Measurements from ENCODE around the gene SNAI1.
A peak's percentile ranks its signal among the peaks of the same experiment; 100 is the strongest.

Gene SNAI1

DNA sequence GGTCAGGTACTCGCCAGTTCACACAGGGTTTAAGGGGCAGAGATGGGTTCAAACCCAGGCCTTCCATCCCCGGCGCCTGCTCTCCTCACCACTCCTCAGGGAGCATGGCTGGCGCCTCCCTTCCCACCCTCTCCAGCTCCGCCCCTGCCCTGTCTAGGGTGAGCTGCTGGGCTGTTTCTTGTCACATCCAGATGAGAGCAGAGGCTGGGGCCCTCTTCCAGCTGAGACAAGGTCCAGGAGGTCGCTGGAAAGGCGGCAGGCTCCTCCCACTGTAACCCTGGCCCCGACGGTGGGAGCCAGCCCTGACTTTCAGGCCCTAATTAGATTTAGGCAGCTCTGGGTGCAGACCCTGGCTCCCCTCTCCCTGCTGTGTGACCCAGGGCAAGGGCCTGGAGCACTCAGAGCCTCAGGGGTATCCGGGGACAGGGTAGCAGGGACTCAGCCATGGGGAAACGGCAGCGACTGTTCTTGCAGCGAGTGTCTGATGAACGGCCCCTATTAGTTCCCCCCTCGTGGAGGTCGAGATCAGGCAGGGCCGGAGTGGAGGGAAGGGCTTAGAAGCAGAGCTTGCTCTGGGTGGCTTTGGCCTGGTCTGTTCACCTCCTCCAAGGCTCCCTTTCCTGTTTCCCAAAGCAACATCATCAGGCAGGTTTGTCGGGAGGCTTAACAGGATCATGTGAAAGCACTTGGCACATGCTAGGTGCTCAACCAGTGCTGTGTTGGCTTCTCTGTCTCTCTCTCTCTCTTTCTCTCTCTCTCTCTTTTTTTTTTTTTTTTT is 33.4 kb downstream of the SNAI1 start:
- H3K36me3 ChIP-seq (ENCODE audit: control insufficient read depth, insufficient read depth, low read length), result no peaks in the 10 kb centered on the region
- no peaks in the 10 kb centered on the region for H3K9me3 ChIP-seq (ENCODE audit: control insufficient read depth, insufficient read depth, low read depth, low read length)
- peak overlapping the region; percentile 18; the same call in 1 of the 2 replicates for H3K4me3 ChIP-seq (ENCODE audit: low read depth, low read length)
- peaks cover 25% of the 10 kb centered on the region for H3K4me1 ChIP-seq (ENCODE audit: control insufficient read depth, insufficient read depth, low read length)
- no peaks in the 10 kb centered on the region for H3K27me3 ChIP-seq (ENCODE audit: control insufficient read depth, insufficient read depth, low read length)
- peak overlapping the region; percentile 74; the same call in 1 of the 2 replicates for H3K27ac ChIP-seq (ENCODE audit: low read depth, low read length)
- peak overlapping the region; percentile 69 for H3K9ac ChIP-seq (ENCODE audit: low read length)

- Histone ChIP-seq H3K4me3 (ENCODE audit: low read depth, low read length) (no peak overlapping the region), H3K9ac (ENCODE audit: low read length) (no peak overlapping the region), H3K9me3 (ENCODE audit: control insufficient read depth, insufficient read depth, low read depth, low read length) (no peaks in the 10 kb centered on the region), H3K4me1 (ENCODE audit: control insufficient read depth, insufficient read depth, low read length) (peaks cover 25% of the 10 kb centered on the region), H3K36me3 (ENCODE audit: control insufficient read depth, insufficient read depth, low read length) (no peaks in the 10 kb centered on the region), H3K27ac (ENCODE audit: low read depth, low read length) (no peak overlapping the region), H3K27me3 (ENCODE audit: control insufficient read depth, insufficient read depth, low read length) (no peaks in the 10 kb centered on the region)
These were observed 34.4 kb downstream of the SNAI1 start for GRCh38 chr20:50017160-50017559.

- Histone ChIP-seq H3K4me1 (ENCODE audit: control insufficient read depth, insufficient read depth, low read length) (peaks cover 21% of the 10 kb centered on the region), H3K27me3 (ENCODE audit: control insufficient read depth, insufficient read depth, low read length) (no peaks in the 10 kb centered on the region), H3K36me3 (ENCODE audit: control insufficient read depth, insufficient read depth, low read length) (no peaks in the 10 kb centered on the region), H3K9me3 (ENCODE audit: control insufficient read depth, insufficient read depth, low read depth, low read length) (no peaks in the 10 kb centered on the region), H3K9ac (ENCODE audit: low read length) (no peak overlapping the region), H3K27ac (ENCODE audit: low read depth, low read length) (no peak overlapping the region), H3K4me3 (ENCODE audit: low read depth, low read length) (no peak overlapping the region)
These were observed 34.9 kb downstream of the SNAI1 start for GRCh38 chr20:50017576-50018248.

DNA sequence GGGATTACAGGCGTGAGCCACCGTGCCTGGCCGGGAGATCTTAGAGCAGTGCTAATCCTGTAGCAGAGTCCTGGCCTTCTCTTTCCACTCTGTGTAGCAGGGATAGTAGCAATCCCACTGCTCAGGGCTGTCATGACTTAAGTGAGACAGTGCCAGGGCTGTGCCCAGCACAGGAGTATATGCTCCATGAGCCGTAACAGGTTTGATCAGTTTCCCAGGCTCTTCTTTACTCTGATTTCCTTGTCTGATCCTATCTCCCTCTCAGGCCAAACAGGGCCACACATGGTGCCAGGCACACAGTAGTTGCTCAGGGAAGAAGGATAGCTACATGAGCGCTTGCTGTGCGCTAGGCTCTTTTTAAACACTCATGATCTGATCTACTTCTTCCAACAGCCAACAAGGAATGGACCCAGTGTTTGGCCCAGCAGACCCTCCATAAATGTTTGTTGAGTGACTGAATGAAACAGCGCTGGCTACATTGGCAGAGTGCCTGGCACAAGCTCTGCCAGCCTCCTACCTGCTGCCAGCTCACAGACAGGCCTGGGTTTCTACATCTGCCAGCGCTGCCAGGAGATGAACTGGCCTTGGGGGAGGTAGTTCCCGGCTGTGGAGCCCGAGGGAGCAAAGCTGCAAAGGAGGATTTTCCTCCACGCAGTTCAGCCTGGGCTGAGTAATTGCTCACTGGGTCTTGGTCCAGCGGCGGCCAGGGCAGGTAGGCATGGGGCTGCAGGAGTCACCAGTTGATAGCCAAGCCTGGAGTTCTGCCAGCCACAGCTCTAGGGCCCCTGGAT is 36.9 kb downstream of the SNAI1 start:
- H3K4me1 ChIP-seq (ENCODE audit: control insufficient read depth, insufficient read depth, low read length), result peaks cover 13% of the 10 kb centered on the region
- no peak overlapping the region for H3K9ac ChIP-seq (ENCODE audit: low read length)
- H3K27me3 ChIP-seq (ENCODE audit: control insufficient read depth, insufficient read depth, low read length), result no peaks in the 10 kb centered on the region
- no peak overlapping the region for H3K27ac ChIP-seq (ENCODE audit: low read depth, low read length)
- no peaks in the 10 kb centered on the region for H3K9me3 ChIP-seq (ENCODE audit: control insufficient read depth, insufficient read depth, low read depth, low read length)
- no peaks in the 10 kb centered on the region for H3K36me3 ChIP-seq (ENCODE audit: control insufficient read depth, insufficient read depth, low read length)
- H3K4me3 ChIP-seq (ENCODE audit: low read depth, low read length), result no peak overlapping the region

DNA sequence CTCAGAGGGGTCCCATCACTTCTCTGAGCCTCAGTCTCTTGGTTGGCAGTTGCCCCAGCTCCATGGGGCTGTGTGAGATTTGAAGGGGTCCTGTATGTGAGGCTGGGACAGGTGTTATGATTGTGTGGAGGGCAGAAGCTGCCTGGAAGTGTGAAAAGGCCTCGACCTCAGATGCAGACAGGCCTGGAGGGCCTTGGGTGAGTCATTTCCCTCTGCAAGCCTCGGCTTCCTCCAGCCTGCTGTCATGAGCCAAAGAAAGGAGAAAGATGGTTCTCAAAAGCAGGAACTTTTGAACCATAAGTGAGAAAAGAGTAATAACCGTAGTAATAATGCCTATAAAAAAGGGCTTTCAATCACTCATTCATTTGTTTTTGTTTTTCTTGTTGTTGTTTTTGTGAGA is 37.5 kb downstream of the SNAI1 start:
- Histone ChIP-seq H3K27me3 (ENCODE audit: control insufficient read depth, insufficient read depth, low read length) (no peaks in the 10 kb centered on the region), H3K36me3 (ENCODE audit: control insufficient read depth, insufficient read depth, low read length) (no peaks in the 10 kb centered on the region), H3K9ac (ENCODE audit: low read length) (no peak overlapping the region), H3K27ac (ENCODE audit: low read depth, low read length) (no peak overlapping the region), H3K4me3 (ENCODE audit: low read depth, low read length) (no peak overlapping the region), H3K9me3 (ENCODE audit: control insufficient read depth, insufficient read depth, low read depth, low read length) (no peaks in the 10 kb centered on the region), H3K4me1 (ENCODE audit: control insufficient read depth, insufficient read depth, low read length) (peaks cover 11% of the 10 kb centered on the region)

GRCh38 chr20:50022676-50023075 is 39.9 kb downstream of the SNAI1 start:
- H3K9ac ChIP-seq (ENCODE audit: low read length), result no peak overlapping the region
- H3K4me3 ChIP-seq (ENCODE audit: low read depth, low read length), result no peak overlapping the region
- no peaks in the 10 kb centered on the region for H3K36me3 ChIP-seq (ENCODE audit: control insufficient read depth, insufficient read depth, low read length)
- no peaks in the 10 kb centered on the region for H3K9me3 ChIP-seq (ENCODE audit: control insufficient read depth, insufficient read depth, low read depth, low read length)
- no peak overlapping the region for H3K27ac ChIP-seq (ENCODE audit: low read depth, low read length)
- H3K27me3 ChIP-seq (ENCODE audit: control insufficient read depth, insufficient read depth, low read length), result no peaks in the 10 kb centered on the region
- H3K4me1 ChIP-seq (ENCODE audit: control insufficient read depth, insufficient read depth, low read length), result no peaks in the 10 kb centered on the region; the same call in 1 of the 2 replicates

- no peak overlapping the region for H3K4me3 ChIP-seq (ENCODE audit: low read depth, low read length)
- H3K27ac ChIP-seq (ENCODE audit: low read depth, low read length), result no peak overlapping the region
These were observed 40.5 kb downstream of the SNAI1 start for GRCh38 chr20:50023116-50023805.

DNA sequence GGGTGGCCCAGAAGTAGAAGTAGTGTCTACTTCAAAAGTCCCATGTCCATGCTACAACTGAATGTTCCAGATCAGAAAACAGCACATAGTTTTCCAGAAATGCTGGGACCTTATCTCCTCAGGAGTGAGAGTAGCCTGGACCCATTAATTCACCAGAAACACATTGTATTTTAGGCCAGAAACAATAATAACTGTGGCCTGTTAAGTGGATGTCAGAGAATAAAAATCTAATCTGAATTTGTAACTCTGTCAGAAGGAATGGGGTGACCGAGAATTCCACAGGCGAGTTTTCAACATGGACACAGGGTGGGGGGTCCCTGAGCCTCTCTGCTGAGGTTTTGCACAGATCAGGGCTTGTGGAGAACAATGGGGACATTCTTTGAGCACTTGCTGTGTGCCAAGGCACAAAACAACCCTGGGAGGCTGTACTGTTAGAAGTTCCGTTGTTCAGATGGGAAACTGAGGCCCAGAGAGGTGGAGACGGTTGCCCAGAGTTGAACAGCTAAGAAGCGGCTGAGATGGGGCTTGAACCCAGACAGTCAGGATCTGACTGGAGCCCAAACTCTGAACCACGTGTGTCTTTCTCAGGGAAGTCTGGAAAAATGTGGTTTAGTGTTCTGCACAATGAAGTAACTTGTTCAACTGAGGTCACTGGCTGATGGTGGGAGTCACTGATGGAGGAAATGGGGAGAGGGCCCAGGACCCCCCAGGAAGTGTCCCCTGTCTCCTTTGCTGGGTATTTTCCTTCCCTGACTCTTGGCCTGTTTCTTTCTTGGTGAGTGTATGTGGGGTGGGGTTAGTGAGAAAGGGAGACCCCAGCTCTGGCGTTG is 44.2 kb downstream of the SNAI1 start:
- H3K4me3 ChIP-seq (ENCODE audit: low read depth, low read length), result no peak overlapping the region
- peaks cover 12% of the 10 kb centered on the region; the same call in 1 of the 2 replicates for H3K4me1 ChIP-seq (ENCODE audit: control insufficient read depth, insufficient read depth, low read length)
- H3K27ac ChIP-seq (ENCODE audit: low read depth, low read length), result no peak overlapping the region
- H3K27me3 ChIP-seq (ENCODE audit: control insufficient read depth, insufficient read depth, low read length), result no peaks in the 10 kb centered on the region
- no peaks in the 10 kb centered on the region for H3K36me3 ChIP-seq (ENCODE audit: control insufficient read depth, insufficient read depth, low read length)
- no peaks in the 10 kb centered on the region for H3K9me3 ChIP-seq (ENCODE audit: control insufficient read depth, insufficient read depth, low read depth, low read length)
- H3K9ac ChIP-seq (ENCODE audit: low read length), result no peak overlapping the region

More at GRCh38 chr20:50023116-50023805, 40.5 kb downstream of the SNAI1 start:
- H3K4me1 ChIP-seq (ENCODE audit: control insufficient read depth, insufficient read depth, low read length), result no peaks in the 10 kb centered on the region; the same call in 1 of the 2 replicates
- no peaks in the 10 kb centered on the region for H3K27me3 ChIP-seq (ENCODE audit: control insufficient read depth, insufficient read depth, low read length)
- H3K9ac ChIP-seq (ENCODE audit: low read length), result no peak overlapping the region
- H3K9me3 ChIP-seq (ENCODE audit: control insufficient read depth, insufficient read depth, low read depth, low read length), result no peaks in the 10 kb centered on the region
- H3K36me3 ChIP-seq (ENCODE audit: control insufficient read depth, insufficient read depth, low read length), result no peaks in the 10 kb centered on the region

DNA sequence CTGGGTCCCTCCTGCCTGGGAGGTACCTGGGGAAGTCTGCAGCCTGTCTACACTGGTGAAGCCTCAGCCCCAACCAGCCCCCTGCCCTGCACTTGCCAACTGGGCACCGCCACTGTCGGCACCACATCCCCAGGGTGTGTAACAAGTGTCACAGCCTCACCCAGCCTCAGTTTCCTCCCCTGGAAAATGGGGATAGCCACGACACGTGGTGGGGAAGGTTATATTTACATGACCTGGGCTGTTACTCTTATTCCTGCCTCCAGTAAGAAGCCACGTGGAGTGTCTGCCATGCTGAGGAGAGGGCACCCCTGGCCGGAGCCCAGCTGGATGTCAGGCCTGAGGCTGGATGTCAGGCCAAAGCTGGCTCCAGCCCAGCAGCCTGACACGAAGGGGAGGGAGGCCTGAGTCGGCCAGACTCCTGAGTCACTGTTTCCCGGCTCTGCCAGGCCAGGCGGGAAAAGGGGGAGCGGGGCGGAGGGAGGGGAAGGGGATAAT is 44.9 kb downstream of the SNAI1 start:
- H3K27me3 ChIP-seq (ENCODE audit: control insufficient read depth, insufficient read depth, low read length), result no peaks in the 10 kb centered on the region
- no peak overlapping the region for H3K4me3 ChIP-seq (ENCODE audit: low read depth, low read length)
- H3K36me3 ChIP-seq (ENCODE audit: control insufficient read depth, insufficient read depth, low read length), result no peaks in the 10 kb centered on the region
- H3K9ac ChIP-seq (ENCODE audit: low read length), result no peak overlapping the region
- no peaks in the 10 kb centered on the region for H3K9me3 ChIP-seq (ENCODE audit: control insufficient read depth, insufficient read depth, low read depth, low read length)
- H3K27ac ChIP-seq (ENCODE audit: low read depth, low read length), result no peak overlapping the region
- H3K4me1 ChIP-seq (ENCODE audit: control insufficient read depth, insufficient read depth, low read length), result peaks cover 12% of the 10 kb centered on the region; the same call in 1 of the 2 replicates
